H9 (cell line): Measurements from ENCODE around the gene ASB8. TPM values are rescaled to one million over a fixed set of nuclear protein-coding genes. Genes with fewer than 3 reads are reported as not detected.
"Not testable (repeated sequence)": the region's sequence is repeated elsewhere in the genome, so short reads cannot be mapped to it uniquely, and the experiment has no call there.

Experiments used
- DNase-seq: peaks from one replicate; pipeline ENCODE4 v3.0.0-alpha.2; 2017
- H2AFZ ChIP-seq: one replicate; pipeline ENCODE4 v1.6.1; 2013; ENCODE audit warnings: mild to moderate bottlenecking, low read length, control low read depth, moderate library complexity
- H2AK5ac ChIP-seq: 2 replicates; pipeline ENCODE4 v1.6.1; 2013; ENCODE audit warnings: low read length, control low read depth, mixed read lengths; ENCODE audit not compliant: insufficient read length
- H2BK120ac ChIP-seq: one replicate; pipeline ENCODE4 v1.6.1; 2013; ENCODE audit warnings: low read depth, mild to moderate bottlenecking, low read length, control low read depth, inconsistent platforms; ENCODE audit not compliant: poor library complexity, severe bottlenecking
- H2BK12ac ChIP-seq: 2 replicates; pipeline ENCODE4 v1.6.1; 2013; ENCODE audit warnings: low read length, control low read depth, mixed read lengths, low read depth; ENCODE audit not compliant: insufficient read length
- H2BK15ac ChIP-seq: 2 replicates; pipeline ENCODE4 v1.6.1; 2013; ENCODE audit warnings: low read depth, low read length, control low read depth
- H2BK20ac ChIP-seq: one replicate; pipeline ENCODE4 v1.6.1; 2013; ENCODE audit warnings: low read depth, mild to moderate bottlenecking, low read length, control low read depth, inconsistent platforms; ENCODE audit not compliant: poor library complexity, severe bottlenecking
- H2BK5ac ChIP-seq: 2 replicates; pipeline ENCODE4 v1.6.1; 2013; ENCODE audit warnings: low read length, control low read depth, mixed read lengths; ENCODE audit not compliant: insufficient read length
- H3K14ac ChIP-seq: 2 replicates; pipeline ENCODE4 v1.6.1; 2013; ENCODE audit warnings: low read length, control low read depth; ENCODE audit not compliant: insufficient read depth
- H3K18ac ChIP-seq: 2 replicates; pipeline ENCODE4 v1.6.1; 2013; ENCODE audit warnings: low read depth, mild to moderate bottlenecking, mixed read lengths, low read length, control low read depth; ENCODE audit not compliant: insufficient read length
- H3K23ac ChIP-seq: 2 replicates; pipeline ENCODE4 v1.6.1; 2013; ENCODE audit warnings: low read length, control low read depth, mixed read lengths, low read depth; ENCODE audit not compliant: insufficient read length
- H3K23me2 ChIP-seq: 2 replicates; pipeline ENCODE4 v1.6.1; 2013; ENCODE audit warnings: low read depth, mild to moderate bottlenecking, mixed read lengths, low read length, control low read depth; ENCODE audit not compliant: insufficient read length, poor library complexity, severe bottlenecking
- H3K27ac ChIP-seq: 2 replicates; pipeline ENCODE4 v1.5.1; 2013; ENCODE audit warnings: low read length, control low read depth, mixed read lengths, low read depth; ENCODE audit not compliant: insufficient read length
- H3K27me3 ChIP-seq: 2 replicates; pipeline ENCODE4 v1.6.1; 2013; ENCODE audit warnings: low read length, control low read depth, inconsistent platforms; ENCODE audit not compliant: insufficient read depth
- H3K4ac ChIP-seq: 2 replicates; pipeline ENCODE4 v1.6.1; 2013; ENCODE audit warnings: low read depth, mild to moderate bottlenecking, control low read depth, inconsistent platforms, low read length, moderate library complexity
- H3K4me1 ChIP-seq: 2 replicates; pipeline ENCODE4 v1.6.1; 2013; ENCODE audit warnings: low read length, control low read depth, inconsistent platforms; ENCODE audit not compliant: insufficient read depth
- H3K4me2 ChIP-seq: 2 replicates; pipeline ENCODE4 v1.6.1; 2013; ENCODE audit warnings: low read length, control low read depth, mixed read lengths; ENCODE audit not compliant: insufficient read length, insufficient read depth
- H3K56ac ChIP-seq: 2 replicates; pipeline ENCODE4 v1.6.1; 2013; ENCODE audit warnings: low read depth, mild to moderate bottlenecking, mixed read lengths, low read length, control low read depth; ENCODE audit not compliant: insufficient read length
- H3K79me1 ChIP-seq: 2 replicates; pipeline ENCODE4 v1.6.1; 2013; ENCODE audit warnings: low read depth, mild to moderate bottlenecking, moderate library complexity, low read length, control low read depth, inconsistent platforms; ENCODE audit not compliant: insufficient read depth, poor library complexity, severe bottlenecking
- H3K79me2 ChIP-seq: 2 replicates; pipeline ENCODE4 v1.6.1; 2013; ENCODE audit warnings: low read length, control low read depth, inconsistent platforms; ENCODE audit not compliant: insufficient read depth
- H3K9ac ChIP-seq: 2 replicates; pipeline ENCODE4 v1.6.1; 2013; ENCODE audit warnings: low read length, control low read depth, mixed read lengths; ENCODE audit not compliant: insufficient read length; ENCODE audit errors: extremely low read depth
- H3K9me3 ChIP-seq: one replicate; pipeline ENCODE4 v1.6.1; 2013; ENCODE audit warnings: low read depth, low read length, inconsistent platforms; ENCODE audit not compliant: control insufficient read depth
- H3T11ph ChIP-seq: one replicate; pipeline ENCODE4 v1.6.1; 2013; ENCODE audit warnings: mild to moderate bottlenecking, low read length, control low read depth, inconsistent platforms
- H4K20me1 ChIP-seq: one replicate; pipeline ENCODE4 v1.6.1; 2013; ENCODE audit not compliant: control insufficient read depth, insufficient read length, insufficient read depth
- H4K5ac ChIP-seq: 2 replicates; pipeline ENCODE4 v1.6.1; 2013; ENCODE audit warnings: low read depth, mild to moderate bottlenecking, mixed read lengths, low read length, control low read depth; ENCODE audit not compliant: insufficient read length
- H4K8ac ChIP-seq: replicated peaks from 2 replicates; pipeline ENCODE4 v1.6.1; 2013; ENCODE audit warnings: low read length, control low read depth, mixed read lengths, low read depth; ENCODE audit not compliant: insufficient read length
- H4K91ac ChIP-seq: 2 replicates; pipeline ENCODE4 v1.6.1; 2013; ENCODE audit warnings: low read depth, mild to moderate bottlenecking, moderate library complexity, mixed read lengths, low read length, control low read depth; ENCODE audit not compliant: insufficient read length
- H3K27ac Mint-ChIP-seq, 3 experiments: 2 replicates in 2 of 3; 3 replicates in 1 of 3; pipeline ENCODE4 v1.8.0; 2020 to 2021; ENCODE audit warnings: mixed read lengths in 3 of 3, mild to moderate bottlenecking in 1 of 3, moderate library complexity in 1 of 3
- H3K27me3 Mint-ChIP-seq: 2 replicates; pipeline ENCODE4 v1.8.0; 2021; ENCODE audit warnings: low read depth, mild to moderate bottlenecking, moderate library complexity, mixed read lengths
- H3K36me3 Mint-ChIP-seq, 3 experiments: 2 replicates in 2 of 3; 3 replicates in 1 of 3; pipeline ENCODE4 v1.8.0; 2020 to 2021; ENCODE audit warnings: low read depth in 3 of 3, mixed read lengths in 3 of 3; ENCODE audit not compliant: insufficient read depth in 1 of 3
- H3K4me1 Mint-ChIP-seq, 2 experiments: 2 replicates each; pipeline ENCODE4 v1.8.0; 2020; ENCODE audit warnings: mixed read lengths in 2 of 2
- H3K4me3 Mint-ChIP-seq, 2 experiments: 2 replicates in 1 of 2; 3 replicates in 1 of 2; pipeline ENCODE4 v1.8.0; 2020 to 2021; ENCODE audit warnings: mild to moderate bottlenecking in 2 of 2, mixed read lengths in 2 of 2, moderate library complexity in 1 of 2
- H3K9me3 Mint-ChIP-seq, 2 experiments: 2 replicates in 1 of 2; 3 replicates in 1 of 2; pipeline ENCODE4 v1.8.0; 2020; ENCODE audit warnings: mild to moderate bottlenecking in 2 of 2, mixed read lengths in 2 of 2, moderate library complexity in 1 of 2
- WGBS: extraction: QIAGEN DNeasy Blood & Tissue Kit; methylation state at CpG from one replicate; pipeline ENCODE4 v1.1.7; 2013; ENCODE audit warnings: missing lambda C conversion rate, low lambda C conversion rate, mixed read lengths; ENCODE audit not compliant: insufficient read length; ENCODE audit errors: extremely low coverage; 5-methylcytosine and 5-hydroxymethylcytosine counted together
- total RNA-seq: library from RNA; stranded (reverse); gene quantifications from 2 replicates; pipeline ENCODE4 v1.2.1, GENCODE V29; 2021
- TF ChIP-seq, protein P1 (sequence below): fragments of 200-600 bp; sonication (generic); conservative IDR thresholded peaks from 3 replicates; pipeline ENCODE4 v1.8.0; 2021; ENCODE audit warnings: antibody characterized with exemption, mild to moderate bottlenecking

ASB8 gene
- total RNA-seq, 1 experiment from 2014 or later = 10.9 TPM

DNA sequence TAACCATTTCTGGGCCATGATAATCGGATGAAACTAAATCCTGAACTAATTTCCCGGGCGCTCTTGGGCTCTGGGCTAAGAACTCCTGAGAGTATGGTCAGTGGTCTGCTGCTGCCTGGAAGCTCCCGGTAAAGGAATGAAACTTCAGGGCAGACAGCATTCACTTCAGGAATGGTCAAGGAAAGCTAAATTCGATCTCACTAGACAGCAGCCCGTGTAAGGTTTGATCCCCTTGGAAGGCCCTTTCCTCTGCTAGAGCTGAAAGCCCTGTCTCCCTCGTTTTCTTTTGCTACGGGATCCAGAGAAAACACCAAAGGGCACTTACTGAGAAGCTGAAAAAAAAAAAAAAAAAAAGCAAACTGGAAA lies 680 bp downstream of the ASB8 start:
- H3K79me1 ChIP-seq = no peaks in the 10 kb centered on the region
- no peaks in the 10 kb centered on the region for H3K9me3 Mint-ChIP-seq
- H3K23me2 ChIP-seq = no peaks in the 10 kb centered on the region
- H3K56ac ChIP-seq = no peak overlapping the region
- H3K36me3 Mint-ChIP-seq = no peaks in the 10 kb centered on the region
- no peak overlapping the region for H2BK120ac ChIP-seq
- H3K27me3 ChIP-seq = no peaks in the 10 kb centered on the region
- peaks cover 7% of the 10 kb centered on the region for H3K27me3 Mint-ChIP-seq
- peak overlapping the region; percentile 54 for H3K9ac ChIP-seq
- H2AK5ac ChIP-seq = no peak overlapping the region
- no peak overlapping the region for H3K18ac ChIP-seq
- no peaks in the 10 kb centered on the region for H4K20me1 ChIP-seq
- no peaks in the 10 kb centered on the region for H3K9me3 ChIP-seq
- peak overlapping the region; percentile 44 to 77 (median 53); a peak in 5 of 7 replicates for H3K27ac Mint-ChIP-seq
- H3K27ac ChIP-seq = no peak overlapping the region
- H3T11ph ChIP-seq = no peak overlapping the region
- no peak overlapping the region for H2BK15ac ChIP-seq
- H4K5ac ChIP-seq = no peak overlapping the region
- H3K4me3 Mint-ChIP-seq = peak overlapping the region; percentile 93 to 94
- H3K4ac ChIP-seq = no peak overlapping the region
- TF ChIP-seq, protein P1, sequence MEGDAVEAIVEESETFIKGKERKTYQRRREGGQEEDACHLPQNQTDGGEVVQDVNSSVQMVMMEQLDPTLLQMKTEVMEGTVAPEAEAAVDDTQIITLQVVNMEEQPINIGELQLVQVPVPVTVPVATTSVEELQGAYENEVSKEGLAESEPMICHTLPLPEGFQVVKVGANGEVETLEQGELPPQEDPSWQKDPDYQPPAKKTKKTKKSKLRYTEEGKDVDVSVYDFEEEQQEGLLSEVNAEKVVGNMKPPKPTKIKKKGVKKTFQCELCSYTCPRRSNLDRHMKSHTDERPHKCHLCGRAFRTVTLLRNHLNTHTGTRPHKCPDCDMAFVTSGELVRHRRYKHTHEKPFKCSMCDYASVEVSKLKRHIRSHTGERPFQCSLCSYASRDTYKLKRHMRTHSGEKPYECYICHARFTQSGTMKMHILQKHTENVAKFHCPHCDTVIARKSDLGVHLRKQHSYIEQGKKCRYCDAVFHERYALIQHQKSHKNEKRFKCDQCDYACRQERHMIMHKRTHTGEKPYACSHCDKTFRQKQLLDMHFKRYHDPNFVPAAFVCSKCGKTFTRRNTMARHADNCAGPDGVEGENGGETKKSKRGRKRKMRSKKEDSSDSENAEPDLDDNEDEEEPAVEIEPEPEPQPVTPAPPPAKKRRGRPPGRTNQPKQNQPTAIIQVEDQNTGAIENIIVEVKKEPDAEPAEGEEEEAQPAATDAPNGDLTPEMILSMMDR = no peak
- no peak overlapping the region for H3K14ac ChIP-seq
- H2BK12ac ChIP-seq = no peak overlapping the region
- no peak overlapping the region for H4K91ac ChIP-seq
- no peak overlapping the region for H2AFZ ChIP-seq
- peaks cover 10 to 15% of the 10 kb centered on the region in 2 experiments for H3K4me1 Mint-ChIP-seq
- no peak overlapping the region for H2BK5ac ChIP-seq
- H3K23ac ChIP-seq = no peak overlapping the region
- no peaks in the 10 kb centered on the region for H3K79me2 ChIP-seq
- H3K4me2 ChIP-seq = peak overlapping the region; percentile 84
- no peak overlapping the region for H2BK20ac ChIP-seq
- WGBS = no CpG with 5 or more reads among the region's 8 CpGs
- H3K4me1 ChIP-seq = no peaks in the 10 kb centered on the region; the same call in 1 of the 2 replicates
- H4K8ac ChIP-seq = no peak overlapping the region
- DNase-seq = no peak

DNA sequence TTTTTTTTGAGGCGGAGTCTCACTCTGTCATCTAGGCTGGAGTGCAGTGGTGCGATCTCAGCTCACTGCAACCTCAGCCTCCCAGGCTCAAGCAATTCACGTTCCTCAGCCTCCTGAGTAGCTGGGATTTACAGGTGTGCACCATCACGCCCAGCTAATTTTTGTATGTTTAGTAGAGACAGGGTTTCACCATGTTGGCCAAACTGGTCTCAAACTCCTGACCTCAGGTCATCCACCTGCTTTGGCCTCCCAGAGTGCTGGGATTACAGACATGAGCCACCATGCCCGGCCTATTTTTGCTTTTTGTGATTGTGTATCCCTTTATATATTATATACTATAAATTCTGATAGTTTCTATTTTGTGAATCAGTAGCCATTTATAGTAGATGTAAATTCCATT lies 1.5 kb downstream of the ASB8 start:
- not testable (repeated sequence) for DNase-seq, H2AFZ ChIP-seq, H3K4ac ChIP-seq, H3K23ac ChIP-seq, H3K79me2 ChIP-seq, H3K9me3 ChIP-seq, H3K23me2 ChIP-seq, H4K20me1 ChIP-seq, H3K79me1 ChIP-seq, H2BK120ac ChIP-seq, H4K91ac ChIP-seq, H4K8ac ChIP-seq, H3K4me3 Mint-ChIP-seq, H3K27me3 Mint-ChIP-seq, H3K4me1 ChIP-seq, H3K9me3 Mint-ChIP-seq, H3K18ac ChIP-seq, H3K9ac ChIP-seq, H3K36me3 Mint-ChIP-seq, H3K27ac ChIP-seq, H3K4me2 ChIP-seq, H3K14ac ChIP-seq, H2BK20ac ChIP-seq, H2BK5ac ChIP-seq, H3T11ph ChIP-seq, H2AK5ac ChIP-seq, H3K27me3 ChIP-seq, H3K27ac Mint-ChIP-seq, H2BK15ac ChIP-seq, H2BK12ac ChIP-seq, H3K56ac ChIP-seq, H4K5ac ChIP-seq
- peaks cover 10 to 15% of the 10 kb centered on the region in 2 experiments for H3K4me1 Mint-ChIP-seq
- WGBS = no CpG with 5 or more reads among the region's 5 CpGs
